HL-60/S4 treated with retinoic acid at 250 ng/mL for 4 days and 3 days (cell line): ENCODE data around the gene PHF11.

Experiments used
- in situ Hi-C: fragments of 300-500 bp; cut with MboI; formaldehyde crosslinking; loops from 2 replicates; pipeline ENCODE4 v1.7.0; 2022; ENCODE audit warnings: low sequenced_read_pairs

PHF11 gene

GRCh38 chr13:49497272-49497671 lies 1.5 kb downstream of the PHF11 start:
- in situ Hi-C loops = no loop called here

GRCh38 chr13:49498206-49498605 lies 2.5 kb downstream of the PHF11 start:
- in situ Hi-C loops = no loop called here

GRCh38 chr13:49499889-49500660 lies 4.3 kb downstream of the PHF11 start:
- in situ Hi-C loops = no loop called here

- in situ Hi-C loops = no loop called here
Measured at GRCh38 chr13:49502954-49503353, 7.2 kb downstream of the PHF11 start.

GRCh38 chr13:49503951-49504350 lies 8.2 kb downstream of the PHF11 start:
- in situ Hi-C loops = no loop called here

GRCh38 chr13:49512578-49512977 lies 16.8 kb downstream of the PHF11 start:
- in situ Hi-C loops = no loop called here

- in situ Hi-C loops = no loop called here
Measured at GRCh38 chr13:49516467-49516866, 20.7 kb downstream of the PHF11 start.

- in situ Hi-C loops = no loop called here
Measured at GRCh38 chr13:49517461-49517860, 21.7 kb downstream of the PHF11 start.

- in situ Hi-C loops = no loop called here
Measured at GRCh38 chr13:49521224-49521623, 25.5 kb downstream of the PHF11 start.

GRCh38 chr13:49524740-49525501 lies 29.2 kb downstream of the PHF11 start:
- in situ Hi-C loops = no loop called here

GRCh38 chr13:49527123-49527522 lies 31.4 kb downstream of the PHF11 start:
- in situ Hi-C loops = no loop called here

GRCh38 chr13:49528161-49528560 lies 32.4 kb downstream of the PHF11 start:
- in situ Hi-C loops = no loop called here

GRCh38 chr13:49530457-49530856 lies 34.7 kb downstream of the PHF11 start:
- in situ Hi-C loops = no loop called here

GRCh38 chr13:49532593-49532992 lies 36.8 kb downstream of the PHF11 start:
- in situ Hi-C loops = no loop called here

- in situ Hi-C loops = no loop called here
Measured at GRCh38 chr13:49533011-49533410, 37.3 kb downstream of the PHF11 start.

- in situ Hi-C loops = no loop called here
Measured at GRCh38 chr13:49533591-49534269, 38.0 kb downstream of the PHF11 start.

GRCh38 chr13:49536144-49536873 lies 40.6 kb downstream of the PHF11 start:
- in situ Hi-C loops = no loop called here

- in situ Hi-C loops = no loop called here
Measured at GRCh38 chr13:49538404-49538803, 42.7 kb downstream of the PHF11 start.

GRCh38 chr13:49539313-49539712 lies 43.6 kb downstream of the PHF11 start:
- in situ Hi-C loops = no loop called here

GRCh38 chr13:49539746-49540145 lies 44.0 kb downstream of the PHF11 start:
- in situ Hi-C loops = no loop called here

- in situ Hi-C loops = no loop called here
Measured at GRCh38 chr13:49540552-49540951, 44.8 kb downstream of the PHF11 start.
